ENCODE measurements around the gene RHOH.
"Not testable (repeated sequence)": the region's sequence is repeated elsewhere in the genome, so short reads cannot be mapped to it uniquely, and the experiment has no call there.

The RHOH gene, protein sequence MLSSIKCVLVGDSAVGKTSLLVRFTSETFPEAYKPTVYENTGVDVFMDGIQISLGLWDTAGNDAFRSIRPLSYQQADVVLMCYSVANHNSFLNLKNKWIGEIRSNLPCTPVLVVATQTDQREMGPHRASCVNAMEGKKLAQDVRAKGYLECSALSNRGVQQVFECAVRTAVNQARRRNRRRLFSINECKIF

GRCh38 chr4:40196724-40197281 is at the start of gene RHOH:
TSS of gene RHOH (plus strand) at chr4:40197031. CDS start at chr4:40243387, 46,356 bp downstream.
- DNase-seq (ENCODE audit: low spot score) = no peak

DNA sequence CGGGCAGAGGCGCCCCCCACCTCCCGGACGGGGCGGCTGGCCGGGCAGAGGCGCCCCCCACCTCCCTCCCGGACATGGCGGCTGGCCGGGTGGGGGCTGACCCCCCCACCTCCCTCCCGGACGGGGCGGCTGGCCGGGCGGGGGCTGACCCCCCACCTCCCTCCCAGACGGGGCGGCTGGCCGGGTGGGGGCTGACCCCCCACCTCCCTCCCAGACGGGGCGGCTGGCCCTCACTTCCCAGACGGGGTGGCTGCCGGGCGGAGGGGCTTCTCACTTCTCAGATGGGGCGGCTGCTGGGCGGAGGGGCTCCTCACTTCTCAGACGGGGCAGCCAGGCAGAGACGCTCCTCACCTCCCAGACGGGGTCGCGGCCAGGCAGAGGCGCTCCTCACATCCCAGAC is 49.3 kb upstream of the RHOH start:
- not testable (repeated sequence) for DNase-seq (ENCODE audit: low spot score)

- peak; percentile 84 for DNase-seq (ENCODE audit: low spot score)
Observed at GRCh38 chr4:40149960-40150385, 46.9 kb upstream of the RHOH start.

DNA sequence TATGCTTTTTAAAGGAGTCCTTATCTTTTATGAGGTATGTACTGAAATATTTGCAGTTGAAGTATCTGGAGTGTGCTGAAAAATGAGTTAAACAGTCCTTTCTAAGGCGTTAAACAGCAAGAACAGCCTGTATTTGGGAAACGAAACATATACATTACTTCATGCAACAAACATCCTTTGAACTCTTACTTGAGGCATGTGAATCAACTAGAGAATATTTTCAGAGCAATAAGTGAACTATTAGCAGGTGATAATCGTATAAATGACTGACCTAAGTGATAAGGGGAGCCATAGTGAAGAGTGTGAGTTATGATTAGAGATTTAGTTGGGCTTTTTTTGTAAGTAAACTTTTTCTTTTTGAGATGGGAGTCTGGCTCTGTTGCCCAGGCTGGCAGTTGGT is 45.9 kb upstream of the RHOH start:
- no peak for DNase-seq (ENCODE audit: low spot score)

GRCh38 chr4:40152637-40153036 is 44.2 kb upstream of the RHOH start:
- DNase-seq (ENCODE audit: low spot score) = no peak

DNA sequence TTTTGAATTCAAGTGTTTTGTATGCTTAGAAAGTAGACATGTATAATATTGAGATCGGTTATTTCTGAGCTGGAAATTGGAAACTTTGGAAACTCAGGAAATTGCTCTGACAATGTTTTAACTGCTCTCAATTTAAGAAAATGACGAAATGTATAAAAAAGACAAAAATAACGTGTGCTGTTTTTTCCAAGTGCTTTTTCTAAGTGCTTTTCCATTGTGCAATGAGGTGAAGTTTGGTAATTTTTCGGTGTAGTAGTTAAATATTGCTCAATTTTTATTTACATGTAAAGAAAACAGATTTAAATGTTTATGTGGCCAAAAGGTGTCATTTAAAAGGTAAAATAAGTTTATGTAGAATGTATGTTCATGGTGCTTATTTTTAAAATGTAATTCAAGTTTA is 39.4 kb upstream of the RHOH start:
- DNase-seq (ENCODE audit: low spot score) = no peak

- no peak for DNase-seq (ENCODE audit: low spot score)
Observed at GRCh38 chr4:40160258-40160657, 36.6 kb upstream of the RHOH start.

GRCh38 chr4:40164459-40164858 is 32.4 kb upstream of the RHOH start:
- no peak for DNase-seq (ENCODE audit: low spot score)

DNA sequence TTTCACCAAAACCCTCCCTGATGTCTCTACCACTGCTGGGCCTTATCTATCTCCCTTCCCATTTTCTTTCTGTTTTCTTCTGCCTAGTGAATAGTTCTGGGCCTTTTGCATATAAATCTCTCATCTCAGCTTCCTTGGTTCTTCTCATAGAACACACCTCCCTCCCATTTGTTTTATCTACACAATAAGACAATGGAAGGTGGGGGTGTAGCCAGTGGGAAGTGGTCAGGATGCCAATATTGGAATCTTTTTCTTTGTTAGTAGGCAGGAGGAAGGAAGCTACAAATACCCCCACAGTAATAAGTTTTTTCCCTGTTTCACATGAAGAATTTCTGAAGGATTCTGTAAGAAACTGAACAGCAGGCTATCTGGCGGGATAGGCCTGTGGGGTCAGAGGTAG is 30.9 kb upstream of the RHOH start:
- no peak for DNase-seq (ENCODE audit: low spot score)

DNA sequence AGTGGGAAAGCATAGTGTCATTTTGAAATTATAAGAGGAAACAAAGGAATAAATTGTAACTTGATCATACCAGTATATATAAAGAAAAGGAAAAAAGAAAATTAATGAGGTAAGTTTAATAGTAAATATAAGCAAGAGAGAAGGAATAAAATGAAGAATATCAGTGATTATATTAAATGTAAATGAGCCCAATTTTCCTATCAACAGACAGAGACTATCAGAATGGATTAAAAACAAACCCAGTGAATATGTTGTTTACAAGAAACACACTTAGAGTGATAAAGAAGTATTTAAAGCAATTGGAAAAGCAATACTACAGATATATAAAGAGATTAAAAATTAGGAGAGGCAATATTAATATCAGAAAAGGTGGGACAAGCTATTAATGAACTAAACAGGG is 28.8 kb upstream of the RHOH start:
- no peak for DNase-seq (ENCODE audit: low spot score)

DNA sequence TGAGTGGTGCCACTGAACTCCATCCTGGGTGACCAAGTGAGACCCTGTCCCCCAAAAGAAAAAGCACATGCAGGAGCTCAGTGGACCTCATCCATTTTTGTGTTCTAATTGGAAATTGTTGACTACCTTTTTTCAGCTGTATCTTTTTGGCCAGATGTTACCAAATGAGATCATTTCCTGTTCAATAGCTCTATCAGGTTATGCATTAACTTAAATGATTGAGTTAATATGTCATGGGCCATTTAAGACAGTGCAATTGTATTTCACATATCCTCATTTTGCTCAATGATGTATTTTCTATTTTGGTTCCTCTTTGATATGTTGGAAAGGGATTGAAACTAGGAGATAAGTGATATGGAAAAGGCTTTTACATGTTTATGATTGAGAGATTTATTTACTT is 26.2 kb upstream of the RHOH start:
- DNase-seq (ENCODE audit: low spot score) = no peak

DNA sequence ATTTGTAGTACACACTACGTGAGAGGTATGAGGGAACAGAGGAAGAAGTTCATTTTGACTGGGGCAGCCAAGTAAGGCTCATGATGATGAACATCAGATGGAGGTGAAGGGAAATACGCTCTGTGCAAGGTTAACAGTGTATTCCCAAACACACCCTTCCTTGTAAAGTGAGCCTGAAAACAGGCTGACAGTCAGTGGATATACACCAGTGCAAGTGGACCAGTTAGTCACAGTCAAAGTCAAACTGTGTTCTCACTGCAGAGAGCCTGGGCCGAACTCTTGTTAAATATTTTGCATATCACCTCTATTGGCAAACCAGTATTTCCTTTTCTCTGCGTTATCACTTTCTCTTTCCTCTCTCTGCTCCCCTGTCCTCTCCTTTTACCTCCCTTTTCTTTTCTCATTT is 23.4 kb upstream of the RHOH start:
- DNase-seq (ENCODE audit: low spot score) = no peak

- no peak for DNase-seq (ENCODE audit: low spot score)
Observed at GRCh38 chr4:40176602-40177001, 20.2 kb upstream of the RHOH start.

DNA sequence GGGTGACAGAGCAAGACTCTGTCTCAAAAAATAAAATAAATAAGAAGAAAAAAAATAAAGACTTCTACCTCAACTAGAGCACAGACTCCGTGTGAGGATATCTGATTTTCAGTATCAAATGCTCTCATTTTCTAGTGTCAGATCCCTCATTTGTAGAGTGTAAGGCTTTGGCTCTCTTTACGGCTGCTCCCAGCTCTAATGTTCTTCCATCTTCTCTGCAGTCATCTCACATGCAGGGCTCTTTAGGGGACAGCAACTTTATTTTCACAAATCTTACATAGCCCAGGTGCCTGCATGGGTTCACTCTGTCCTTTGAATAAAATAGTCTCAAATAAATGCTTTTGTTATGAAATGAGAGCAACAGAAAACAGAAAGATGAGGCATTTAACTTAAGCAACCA is 19.2 kb upstream of the RHOH start:
- DNase-seq (ENCODE audit: low spot score) = no peak

- no peak for DNase-seq (ENCODE audit: low spot score)
Observed at GRCh38 chr4:40178672-40179071, 18.2 kb upstream of the RHOH start.

GRCh38 chr4:40179360-40179759 is 17.5 kb upstream of the RHOH start:
- DNase-seq (ENCODE audit: low spot score) = no peak

GRCh38 chr4:40180356-40180755 is 16.5 kb upstream of the RHOH start:
- DNase-seq (ENCODE audit: low spot score) = no peak

DNA sequence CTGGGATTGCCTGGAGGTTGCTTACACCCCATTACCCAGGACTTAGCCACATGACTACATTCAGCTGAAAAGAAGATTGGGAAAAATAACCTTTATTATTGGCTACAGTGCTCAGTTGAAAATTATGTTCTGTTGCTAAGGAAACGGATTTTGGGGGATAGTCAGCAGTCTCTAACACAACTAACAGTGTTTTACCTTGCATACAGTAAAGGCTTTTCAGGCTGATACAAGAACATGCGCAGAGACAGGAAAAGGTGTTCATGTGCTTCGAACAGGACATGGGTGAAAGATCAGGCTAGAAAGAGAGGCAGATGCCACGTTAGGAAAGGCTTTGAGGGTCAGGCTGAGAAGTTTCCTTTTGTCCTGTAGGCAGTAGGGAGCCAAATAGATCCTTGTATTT is 14.8 kb upstream of the RHOH start:
- DNase-seq (ENCODE audit: low spot score) = no peak

- DNase-seq (ENCODE audit: low spot score) = no peak
Observed at GRCh38 chr4:40182954-40183353, 13.9 kb upstream of the RHOH start.

DNA sequence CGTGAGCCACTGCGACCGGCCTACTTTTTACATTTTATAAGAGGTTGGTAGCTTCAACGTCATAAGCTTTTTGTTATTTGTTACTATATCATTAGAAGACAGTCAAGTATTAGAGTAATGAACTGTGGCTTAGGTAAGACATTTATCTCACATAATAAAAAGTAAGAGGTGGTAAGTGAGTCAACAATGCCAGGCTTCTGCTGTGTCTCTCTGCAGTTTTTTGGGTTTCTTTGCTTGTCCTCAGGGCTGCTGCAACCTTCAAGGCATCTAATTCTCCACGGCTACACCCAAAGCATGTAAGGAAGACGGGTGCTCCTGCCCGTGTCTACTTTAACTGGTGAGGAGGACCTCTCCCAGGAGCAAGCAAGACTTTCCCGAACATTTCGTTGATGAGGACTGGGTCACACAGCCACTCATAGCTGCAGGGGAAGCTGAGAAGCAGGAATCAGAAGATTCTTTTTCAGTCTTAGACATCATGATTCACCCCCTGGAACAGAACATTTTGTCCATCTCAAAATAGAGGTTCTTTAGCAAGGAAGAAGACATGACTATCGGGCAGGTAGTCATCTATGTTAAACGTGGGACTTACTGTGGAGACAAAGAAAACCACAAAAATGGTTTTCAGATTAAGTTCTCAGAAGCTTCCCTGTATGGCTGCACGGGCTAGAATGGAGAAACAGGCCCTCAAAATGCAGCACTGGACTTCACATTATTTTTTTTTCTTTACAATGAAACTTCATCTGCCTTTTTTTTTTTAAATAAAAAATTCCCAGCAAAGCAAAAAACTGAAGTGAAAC is 13.0 kb upstream of the RHOH start:
- no peak for DNase-seq (ENCODE audit: low spot score)

- DNase-seq (ENCODE audit: low spot score) = no peak
Observed at GRCh38 chr4:40185830-40186664, 10.8 kb upstream of the RHOH start.

GRCh38 chr4:40186665-40187014 is 10.2 kb upstream of the RHOH start:
- DNase-seq (ENCODE audit: low spot score) = no peak
